Measurements from ENCODE around the gene ZNF264.

The ZNF264 gene

DNA sequence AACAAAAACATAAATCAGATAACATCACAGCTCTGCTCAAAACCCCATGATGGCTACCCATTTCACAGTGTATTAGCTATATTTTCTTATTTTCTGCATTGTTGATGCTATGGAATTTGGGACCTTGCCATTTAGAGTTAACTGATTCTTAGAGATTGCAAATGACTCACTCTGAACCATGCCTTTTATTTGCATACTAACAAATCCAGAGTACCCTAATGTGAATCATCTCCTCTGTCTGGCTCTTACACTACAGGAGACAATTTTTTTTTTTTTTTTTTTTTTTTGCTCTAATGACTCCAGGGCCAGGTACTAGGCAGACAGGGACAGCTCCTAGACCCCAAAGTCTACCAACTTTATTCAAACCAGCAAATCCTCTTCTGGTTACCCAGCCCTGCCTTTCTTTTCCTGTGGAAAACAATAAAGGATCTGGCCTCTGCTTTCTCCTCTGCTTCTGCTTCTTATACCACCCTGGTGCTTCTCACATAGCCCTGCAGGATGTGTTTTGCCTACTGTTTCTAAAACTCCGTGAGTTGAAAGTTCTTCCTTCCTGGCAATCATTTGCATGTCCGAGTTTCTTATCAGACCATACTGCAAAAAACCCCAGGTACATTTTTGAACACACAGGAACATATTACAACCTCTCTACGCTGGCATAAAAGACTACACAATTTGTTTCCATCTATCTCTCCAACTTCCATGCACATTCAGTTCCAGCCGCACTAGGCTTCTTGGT lies 78.4 kb downstream of the ZNF264 start:
- Histone ChIP-seq H3K4me1 (ENCODE audit: control insufficient read depth, insufficient read depth, low read length, poor library complexity, severe bottlenecking) (no peaks in the 10 kb centered on the region), H3K4me3 (ENCODE audit: insufficient read depth, low read depth, low read length, poor library complexity, severe bottlenecking) (no peak overlapping the region), H3K36me3 (ENCODE audit: control insufficient read depth, insufficient read depth, low read length) (peaks cover 3% of the 10 kb centered on the region), H3K27me3 (replicated peaks; ENCODE audit: control insufficient read depth, insufficient read depth, low read length, poor library complexity, severe bottlenecking) (no peaks in the 10 kb centered on the region), H3K27ac (ENCODE audit: insufficient read depth, low read length, poor library complexity, severe bottlenecking) (no peak overlapping the region), H3K9me3 (ENCODE audit: control insufficient read depth, low read length) (no peaks in the 10 kb centered on the region)
- no peak for DNase-seq

DNA sequence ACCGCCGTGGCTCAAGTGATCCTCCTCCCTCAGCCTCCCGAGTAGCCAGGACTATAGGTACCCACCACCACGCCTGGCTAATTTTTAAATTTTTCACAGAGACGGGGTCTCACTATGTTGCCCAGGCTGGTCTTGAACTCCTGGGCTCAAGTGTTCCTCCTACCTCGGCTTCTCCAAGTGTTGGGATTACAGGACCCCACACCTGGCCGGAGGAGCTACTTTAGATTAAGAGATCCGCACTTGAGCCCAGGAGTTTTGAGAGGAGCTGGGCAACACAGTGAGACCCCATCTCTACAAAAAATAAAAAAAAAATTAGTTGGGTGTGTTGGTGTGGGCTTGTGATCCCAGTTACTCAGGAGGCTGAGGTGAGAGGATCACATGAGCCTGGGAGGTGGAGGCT lies 80.0 kb downstream of the ZNF264 start:
- Histone ChIP-seq H3K27me3 (replicated peaks; ENCODE audit: control insufficient read depth, insufficient read depth, low read length, poor library complexity, severe bottlenecking) (no peaks in the 10 kb centered on the region), H3K9me3 (ENCODE audit: control insufficient read depth, low read length) (no peaks in the 10 kb centered on the region), H3K4me1 (ENCODE audit: control insufficient read depth, insufficient read depth, low read length, poor library complexity, severe bottlenecking) (no peaks in the 10 kb centered on the region), H3K27ac (ENCODE audit: insufficient read depth, low read length, poor library complexity, severe bottlenecking) (no peak overlapping the region), H3K4me3 (ENCODE audit: insufficient read depth, low read depth, low read length, poor library complexity, severe bottlenecking) (no peak overlapping the region), H3K36me3 (ENCODE audit: control insufficient read depth, insufficient read depth, low read length) (peaks cover 3% of the 10 kb centered on the region)
- DNase-seq: no peak

Data from effector memory CD4-positive, alpha-beta T cell (primary cell).